ENCODE data around the gene ATP1B1. TPM values are rescaled to one million over a fixed set of nuclear protein-coding genes. Genes with fewer than 3 reads are reported as not detected.

The ATP1B1 gene
- total and polyA plus RNA-seq, 2 of the 13 experiments (the other 11 are each of a cell fraction or from before 2014, with no cell fraction given): 134 to 135 TPM

DNA sequence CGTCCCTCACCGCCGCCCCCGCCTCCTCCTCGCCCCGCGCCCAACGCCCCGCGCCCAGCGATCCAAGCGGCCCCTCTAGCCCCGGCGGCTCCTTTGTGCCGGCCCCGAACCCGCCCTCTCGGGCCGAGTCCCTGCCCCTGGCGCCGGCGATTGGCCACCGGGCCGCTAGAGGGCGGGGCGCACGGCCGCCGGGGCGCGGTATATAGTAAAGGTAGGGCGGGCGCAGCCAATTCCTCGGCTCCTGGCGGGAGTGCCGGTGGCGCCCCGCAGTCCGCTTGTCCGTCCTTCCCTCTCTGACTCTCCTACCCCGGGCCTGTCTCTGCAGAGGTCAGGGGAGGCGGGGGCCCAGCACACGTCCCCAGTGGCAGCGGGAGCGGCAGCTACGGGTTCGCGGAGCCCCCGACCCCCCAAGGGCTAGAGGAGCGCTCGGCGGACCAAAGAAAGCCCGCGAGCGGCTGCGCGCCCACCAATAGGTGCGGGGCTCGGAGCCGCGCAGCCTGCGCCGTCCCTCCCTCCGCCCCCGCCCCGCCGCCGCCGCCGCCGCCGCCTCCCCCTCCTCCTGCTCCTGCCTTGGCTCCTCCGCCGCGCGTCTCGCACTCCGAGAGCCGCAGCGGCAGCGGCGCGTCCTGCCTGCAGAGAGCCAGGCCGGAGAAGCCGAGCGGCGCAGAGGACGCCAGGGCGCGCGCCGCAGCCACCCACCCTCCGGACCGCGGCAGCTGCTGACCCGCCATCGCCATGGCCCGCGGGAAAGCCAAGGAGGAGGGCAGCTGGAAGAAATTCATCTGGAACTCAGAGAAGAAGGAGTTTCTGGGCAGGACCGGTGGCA lies at the start of gene ATP1B1 (continued):
- no peak for TF ChIP-seq HOXA7 (CRISPR knock-in tag; IDR thresholded peaks at IDR 0.05)
- no peak; the same call in 1 of the 2 replicates for TF ChIP-seq CERS6 (CRISPR knock-in tag; IDR thresholded peaks at IDR 0.05)
- no peak for TF ChIP-seq ADNP (CRISPR knock-in tag; IDR thresholded peaks at IDR 0.05)
- TF ChIP-seq ZNF207 (IDR thresholded peaks at IDR 0.05; ENCODE audit: borderline replicate concordance): no peak
- no peak for TF ChIP-seq MIER2 (CRISPR knock-in tag; IDR thresholded peaks at IDR 0.05)
- no peak for TF ChIP-seq MAX (IDR thresholded peaks at IDR 0.05)
- TF ChIP-seq SALL1 (CRISPR knock-in tag; IDR thresholded peaks at IDR 0.05): peak; percentile 6
- TF ChIP-seq, protein P1, sequence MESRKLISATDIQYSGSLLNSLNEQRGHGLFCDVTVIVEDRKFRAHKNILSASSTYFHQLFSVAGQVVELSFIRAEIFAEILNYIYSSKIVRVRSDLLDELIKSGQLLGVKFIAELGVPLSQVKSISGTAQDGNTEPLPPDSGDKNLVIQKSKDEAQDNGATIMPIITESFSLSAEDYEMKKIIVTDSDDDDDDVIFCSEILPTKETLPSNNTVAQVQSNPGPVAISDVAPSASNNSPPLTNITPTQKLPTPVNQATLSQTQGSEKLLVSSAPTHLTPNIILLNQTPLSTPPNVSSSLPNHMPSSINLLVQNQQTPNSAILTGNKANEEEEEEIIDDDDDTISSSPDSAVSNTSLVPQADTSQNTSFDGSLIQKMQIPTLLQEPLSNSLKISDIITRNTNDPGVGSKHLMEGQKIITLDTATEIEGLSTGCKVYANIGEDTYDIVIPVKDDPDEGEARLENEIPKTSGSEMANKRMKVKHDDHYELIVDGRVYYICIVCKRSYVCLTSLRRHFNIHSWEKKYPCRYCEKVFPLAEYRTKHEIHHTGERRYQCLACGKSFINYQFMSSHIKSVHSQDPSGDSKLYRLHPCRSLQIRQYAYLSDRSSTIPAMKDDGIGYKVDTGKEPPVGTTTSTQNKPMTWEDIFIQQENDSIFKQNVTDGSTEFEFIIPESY (CRISPR knock-in tag; IDR thresholded peaks at IDR 0.05): no peak
- no peak for TF ChIP-seq DNMT3B (CRISPR knock-in tag; conservative IDR thresholded peaks at IDR 0.05)
- no peak for TF ChIP-seq ZNF354B (CRISPR knock-in tag; IDR thresholded peaks at IDR 0.05)
- no peak for TF ChIP-seq ZNF101 (CRISPR knock-in tag; IDR thresholded peaks at IDR 0.05; ENCODE audit: borderline replicate concordance, low read depth)
- no peak for TF ChIP-seq ZNF660 (CRISPR knock-in tag; IDR thresholded peaks at IDR 0.05; ENCODE audit: borderline replicate concordance, low read depth)
- TF ChIP-seq IKZF1 (IDR thresholded peaks at IDR 0.05): no peak
- TF ChIP-seq FOXP1 (IDR thresholded peaks at IDR 0.05): no peak
- no peak for TF ChIP-seq FOXP1 (CRISPR knock-in tag; IDR thresholded peaks at IDR 0.05)
- peak; percentile 6; the same call in 1 of the 2 replicates for TF ChIP-seq BRD4 (CRISPR knock-in tag; IDR thresholded peaks at IDR 0.05)
- TF ChIP-seq AHR (CRISPR knock-in tag; IDR thresholded peaks at IDR 0.05): 0 out of 2 replicates have a peak, but pooled peaks have one; percentile 40
- no peak for TF ChIP-seq RBAK (CRISPR knock-in tag; IDR thresholded peaks at IDR 0.05)
- no peak for TF ChIP-seq CEBPG (CRISPR knock-in tag; IDR thresholded peaks at IDR 0.05)
- no peak for TF ChIP-seq ZBTB21 (CRISPR knock-in tag; IDR thresholded peaks at IDR 0.05)
- TF ChIP-seq FOXJ3 (CRISPR knock-in tag; IDR thresholded peaks at IDR 0.05; ENCODE audit: borderline replicate concordance): no peak
- TF ChIP-seq, protein P2, sequence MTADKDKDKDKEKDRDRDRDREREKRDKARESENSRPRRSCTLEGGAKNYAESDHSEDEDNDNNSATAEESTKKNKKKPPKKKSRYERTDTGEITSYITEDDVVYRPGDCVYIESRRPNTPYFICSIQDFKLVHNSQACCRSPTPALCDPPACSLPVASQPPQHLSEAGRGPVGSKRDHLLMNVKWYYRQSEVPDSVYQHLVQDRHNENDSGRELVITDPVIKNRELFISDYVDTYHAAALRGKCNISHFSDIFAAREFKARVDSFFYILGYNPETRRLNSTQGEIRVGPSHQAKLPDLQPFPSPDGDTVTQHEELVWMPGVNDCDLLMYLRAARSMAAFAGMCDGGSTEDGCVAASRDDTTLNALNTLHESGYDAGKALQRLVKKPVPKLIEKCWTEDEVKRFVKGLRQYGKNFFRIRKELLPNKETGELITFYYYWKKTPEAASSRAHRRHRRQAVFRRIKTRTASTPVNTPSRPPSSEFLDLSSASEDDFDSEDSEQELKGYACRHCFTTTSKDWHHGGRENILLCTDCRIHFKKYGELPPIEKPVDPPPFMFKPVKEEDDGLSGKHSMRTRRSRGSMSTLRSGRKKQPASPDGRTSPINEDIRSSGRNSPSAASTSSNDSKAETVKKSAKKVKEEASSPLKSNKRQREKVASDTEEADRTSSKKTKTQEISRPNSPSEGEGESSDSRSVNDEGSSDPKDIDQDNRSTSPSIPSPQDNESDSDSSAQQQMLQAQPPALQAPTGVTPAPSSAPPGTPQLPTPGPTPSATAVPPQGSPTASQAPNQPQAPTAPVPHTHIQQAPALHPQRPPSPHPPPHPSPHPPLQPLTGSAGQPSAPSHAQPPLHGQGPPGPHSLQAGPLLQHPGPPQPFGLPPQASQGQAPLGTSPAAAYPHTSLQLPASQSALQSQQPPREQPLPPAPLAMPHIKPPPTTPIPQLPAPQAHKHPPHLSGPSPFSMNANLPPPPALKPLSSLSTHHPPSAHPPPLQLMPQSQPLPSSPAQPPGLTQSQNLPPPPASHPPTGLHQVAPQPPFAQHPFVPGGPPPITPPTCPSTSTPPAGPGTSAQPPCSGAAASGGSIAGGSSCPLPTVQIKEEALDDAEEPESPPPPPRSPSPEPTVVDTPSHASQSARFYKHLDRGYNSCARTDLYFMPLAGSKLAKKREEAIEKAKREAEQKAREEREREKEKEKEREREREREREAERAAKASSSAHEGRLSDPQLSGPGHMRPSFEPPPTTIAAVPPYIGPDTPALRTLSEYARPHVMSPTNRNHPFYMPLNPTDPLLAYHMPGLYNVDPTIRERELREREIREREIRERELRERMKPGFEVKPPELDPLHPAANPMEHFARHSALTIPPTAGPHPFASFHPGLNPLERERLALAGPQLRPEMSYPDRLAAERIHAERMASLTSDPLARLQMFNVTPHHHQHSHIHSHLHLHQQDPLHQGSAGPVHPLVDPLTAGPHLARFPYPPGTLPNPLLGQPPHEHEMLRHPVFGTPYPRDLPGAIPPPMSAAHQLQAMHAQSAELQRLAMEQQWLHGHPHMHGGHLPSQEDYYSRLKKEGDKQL (CRISPR knock-in tag; IDR thresholded peaks at IDR 0.05; ENCODE audit: low read depth): no peak
- no peak for TF ChIP-seq HHEX (CRISPR knock-in tag; IDR thresholded peaks at IDR 0.05)
- TF ChIP-seq ZNF256 (CRISPR knock-in tag; conservative IDR thresholded peaks at IDR 0.05): 0 out of 2 replicates have a peak, but pooled peaks have one; percentile 68
